DND-41 (cell line): ENCODE results near the gene ESYT2.

Experiments
- ATAC-seq: fragments of 200-7000 bp; cut with Tn5 transposase; 3 replicates; pipeline ENCODE4 v1.9.1; 2021; ENCODE audit warnings: low read depth; ENCODE audit not compliant: insufficient read depth
- DNase-seq: peaks from one replicate; pipeline ENCODE4 v3.0.0-alpha.2; 2020
- H2AFZ ChIP-seq: 2 replicates; pipeline ENCODE4 v1.6.0; 2012; ENCODE audit warnings: low read depth, low read length
- H3K27ac ChIP-seq: 2 replicates; pipeline ENCODE4 v1.5.1; 2012; ENCODE audit warnings: low read length, inconsistent platforms
- H3K27me3 ChIP-seq: fragments of 200-600 bp; sonication (generic); 2 replicates; pipeline ENCODE4 v1.6.0; 2012; ENCODE audit warnings: low read length, mild to moderate bottlenecking, inconsistent platforms; ENCODE audit not compliant: insufficient read depth, poor library complexity
- H3K36me3 ChIP-seq: 2 replicates; pipeline ENCODE4 v1.5.1; 2012; ENCODE audit warnings: low read length, inconsistent platforms; ENCODE audit not compliant: insufficient read depth
- H3K4me1 ChIP-seq: 2 replicates; pipeline ENCODE4 v1.5.1; 2012; ENCODE audit warnings: mild to moderate bottlenecking, low read length; ENCODE audit not compliant: insufficient read depth
- H3K4me2 ChIP-seq: 2 replicates; pipeline ENCODE4 v1.6.0; 2012; ENCODE audit warnings: mild to moderate bottlenecking, moderate library complexity, low read length, inconsistent platforms; ENCODE audit not compliant: insufficient read depth
- H3K4me3 ChIP-seq, 2 experiments: fragments of 200-600 bp in 1 of 2; shearing (Covaris generic) in 1 of 2; 2 replicates each; pipeline ENCODE4 v1.5.1; 2012 to 2016; ENCODE audit warnings: inconsistent platforms in 2 of 2, low read length in 2 of 2, mild to moderate bottlenecking in 2 of 2, low read depth in 1 of 2, moderate library complexity in 1 of 2
- H3K79me2 ChIP-seq: 2 replicates; pipeline ENCODE4 v1.6.0; 2012; ENCODE audit warnings: low read length, inconsistent platforms; ENCODE audit not compliant: insufficient read depth
- H3K9ac ChIP-seq: 2 replicates; pipeline ENCODE4 v1.6.0; 2012; ENCODE audit warnings: low read depth, mild to moderate bottlenecking, inconsistent platforms, low read length, moderate library complexity
- H3K9me3 ChIP-seq: 2 replicates; pipeline ENCODE4 v1.5.1; 2012; ENCODE audit warnings: low read length, moderate library complexity, mild to moderate bottlenecking, inconsistent platforms; ENCODE audit not compliant: insufficient read depth, severe bottlenecking
- H4K20me1 ChIP-seq: 2 replicates; pipeline ENCODE4 v1.6.0; 2012; ENCODE audit warnings: low read length; ENCODE audit not compliant: insufficient read depth
- CTCF ChIP-seq: IDR thresholded peaks from 2 replicates; pipeline ENCODE4 v1.5.1; 2012; ENCODE audit warnings: borderline replicate concordance, low read length, moderate library complexity, mild to moderate bottlenecking; ENCODE audit not compliant: poor library complexity, severe bottlenecking; ENCODE audit errors: extremely low read depth
- EZH2 ChIP-seq: IDR thresholded peaks from 3 replicates; pipeline ENCODE4 v1.6.1; 2012; ENCODE audit warnings: borderline replicate concordance, low read depth, mild to moderate bottlenecking, moderate library complexity, low read length, inconsistent platforms; ENCODE audit not compliant: severe bottlenecking

The ESYT2 gene

DNA sequence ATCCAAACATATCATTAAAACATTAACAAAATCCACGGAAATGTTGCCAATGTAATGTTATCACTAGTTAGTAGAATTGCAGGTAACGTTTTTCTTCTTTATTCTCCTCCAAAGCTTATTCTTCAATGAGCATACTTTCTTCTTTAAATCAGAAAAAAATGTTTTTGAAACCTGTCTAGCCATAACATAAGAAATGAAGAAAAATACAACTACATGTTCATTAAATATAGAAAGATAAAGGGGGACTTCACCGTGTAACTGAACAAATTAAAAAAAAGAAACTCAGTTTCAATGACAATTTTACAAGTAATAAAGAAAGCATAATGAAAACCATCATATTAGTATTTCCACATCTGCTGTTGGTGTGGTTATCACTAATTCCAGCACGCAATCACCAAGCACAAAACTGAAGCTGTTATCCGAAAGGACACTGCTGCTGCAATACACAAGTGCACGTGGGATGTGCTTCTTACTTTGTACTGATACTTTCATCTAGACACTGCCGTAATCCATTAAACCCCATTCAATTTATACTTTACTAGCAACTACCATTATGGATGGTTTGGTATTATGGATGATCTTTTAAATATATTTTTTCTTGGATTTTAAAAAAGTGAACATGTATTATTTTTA, 9.6 kb downstream of the ESYT2 start:
- Histone ChIP-seq H3K27ac (peak overlapping the region; percentile 52; the same call in 1 of the 2 replicates), H3K79me2 (peaks cover 98% of the 10 kb centered on the region), H3K27me3 (no peaks in the 10 kb centered on the region), H3K9ac (no peak overlapping the region), H2AFZ (no peak overlapping the region), H3K4me2 (0 out of 2 replicates have a peak overlapping the region, but pooled peaks have one; percentile 4), H3K9me3 (no peaks in the 10 kb centered on the region), H4K20me1 (peaks cover 49% of the 10 kb centered on the region), H3K4me1 (peaks cover 92% of the 10 kb centered on the region), H3K4me3 (no peak overlapping the region), H3K36me3 (peaks cover 18% of the 10 kb centered on the region)
- no peak for DNase-seq
- TF ChIP-seq EZH2 (no peak), CTCF (no peak)
- no peak for ATAC-seq

DNA sequence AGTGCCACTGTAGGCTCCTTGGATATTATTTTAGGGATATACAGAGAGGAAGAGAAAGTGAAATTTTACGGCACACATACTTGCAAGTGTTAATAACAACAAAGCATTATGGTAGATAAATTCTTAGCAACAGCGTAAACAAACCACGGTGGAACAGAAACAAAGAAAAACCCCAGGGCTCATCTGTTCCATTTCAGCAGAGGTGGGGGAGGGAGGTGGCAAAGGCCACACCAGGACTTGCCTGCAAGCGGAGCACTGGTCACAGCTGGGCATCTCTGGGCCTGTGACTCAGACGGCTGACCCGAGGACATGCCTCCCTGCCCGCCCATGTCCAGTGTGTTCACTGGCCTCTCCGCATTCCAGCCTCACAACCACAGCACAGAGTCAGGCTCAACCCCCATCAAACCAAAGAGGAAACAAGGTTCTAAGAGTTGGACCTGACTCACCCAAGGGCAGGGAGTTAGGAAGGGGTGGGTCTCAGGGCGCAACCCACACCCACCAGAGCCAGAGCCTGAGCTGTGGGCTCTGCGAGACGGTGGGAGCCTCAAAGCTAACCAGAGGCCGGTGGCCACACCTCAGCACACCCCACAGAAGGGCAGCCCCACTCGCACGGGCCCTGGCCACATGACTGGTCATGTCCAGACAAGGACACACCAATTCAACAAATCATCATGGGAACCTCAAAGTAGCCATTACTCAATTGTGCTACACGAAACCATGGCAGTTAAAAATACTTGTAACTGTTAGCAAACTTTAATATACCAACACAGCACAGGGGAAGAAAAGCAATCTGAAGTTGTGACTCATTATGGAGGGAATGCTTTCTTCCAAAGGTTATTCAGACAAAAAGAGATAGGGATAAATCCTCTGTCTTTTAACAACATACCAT, 10.7 kb downstream of the ESYT2 start:
- peaks cover 20% of the 10 kb centered on the region for H3K36me3 ChIP-seq
- H2AFZ ChIP-seq = no peak overlapping the region
- H3K4me1 ChIP-seq = peaks cover 89% of the 10 kb centered on the region
- no peaks in the 10 kb centered on the region for H3K27me3 ChIP-seq
- peaks cover 51% of the 10 kb centered on the region for H4K20me1 ChIP-seq
- peak; percentile 79 for ATAC-seq
- peak overlapping the region; percentile 50 for H3K4me2 ChIP-seq
- H3K9ac ChIP-seq = peak overlapping the region; percentile 30
- peak overlapping the region; percentile 78 for H3K27ac ChIP-seq
- TF ChIP-seq EZH2 = no peak
- H3K4me3 ChIP-seq = peak overlapping the region in 1 of 2 experiments; percentile 21; a peak in 1 of 4 replicates
- H3K9me3 ChIP-seq = no peaks in the 10 kb centered on the region
- DNase-seq = peak; percentile 59
- peaks cover 97% of the 10 kb centered on the region for H3K79me2 ChIP-seq

- no peak overlapping the region for H3K4me3 ChIP-seq
- H3K79me2 ChIP-seq = peaks cover 97% of the 10 kb centered on the region
- TF ChIP-seq EZH2 = no peak
- peaks cover 89% of the 10 kb centered on the region for H3K4me1 ChIP-seq
- no peak for DNase-seq
- peaks cover 60% of the 10 kb centered on the region for H4K20me1 ChIP-seq
- no peak overlapping the region for H3K9ac ChIP-seq
- no peak overlapping the region for H3K4me2 ChIP-seq
- no peaks in the 10 kb centered on the region for H3K27me3 ChIP-seq
- no peak for ATAC-seq
- H3K9me3 ChIP-seq = no peaks in the 10 kb centered on the region
- H2AFZ ChIP-seq = no peak overlapping the region
- peaks cover 23% of the 10 kb centered on the region for H3K36me3 ChIP-seq
- H3K27ac ChIP-seq = no peak overlapping the region
Observed at GRCh38 chr7:158816995-158817394, 12.3 kb downstream of the ESYT2 start.

GRCh38 chr7:158816271-158816670, 13.0 kb downstream of the ESYT2 start:
- H4K20me1 ChIP-seq = peaks cover 61% of the 10 kb centered on the region
- no peak for DNase-seq
- no peak overlapping the region for H3K4me3 ChIP-seq
- no peaks in the 10 kb centered on the region for H3K27me3 ChIP-seq
- H3K79me2 ChIP-seq = peaks cover 97% of the 10 kb centered on the region
- ATAC-seq = no peak
- H3K36me3 ChIP-seq = peaks cover 27% of the 10 kb centered on the region
- no peak overlapping the region for H3K4me2 ChIP-seq
- no peak overlapping the region for H2AFZ ChIP-seq
- H3K9me3 ChIP-seq = no peaks in the 10 kb centered on the region
- no peak overlapping the region for H3K9ac ChIP-seq
- peaks cover 89% of the 10 kb centered on the region for H3K4me1 ChIP-seq
- peak overlapping the region; percentile 5; the same call in 1 of the 2 replicates for H3K27ac ChIP-seq
- TF ChIP-seq EZH2 = no peak
- no peak for TF ChIP-seq CTCF
